KMS-11 (cell line): ENCODE results near the gene RGL2.

ENCODE experiments used
- H2AFZ ChIP-seq: fragments of 200-600 bp; sonication (generic); 2 replicates; pipeline ENCODE4 v1.6.1; 2016; ENCODE audit warnings: antibody characterized with exemption, mixed run types, low read depth
- H3K27ac ChIP-seq: fragments of 200-600 bp; sonication (generic); 2 replicates; pipeline ENCODE4 v1.6.1; 2016; ENCODE audit warnings: mild to moderate bottlenecking, mixed run types
- H3K27me3 ChIP-seq: fragments of 200-600 bp; sonication (generic); 2 replicates; pipeline ENCODE4 v1.6.1; 2017; ENCODE audit warnings: mild to moderate bottlenecking, low read depth, mixed run types, moderate library complexity; ENCODE audit not compliant: insufficient read depth
- H3K36me3 ChIP-seq: fragments of 200-600 bp; sonication (generic); 2 replicates; pipeline ENCODE4 v1.6.1; 2017; ENCODE audit warnings: mild to moderate bottlenecking, mixed run types; ENCODE audit not compliant: insufficient read depth
- H3K4me1 ChIP-seq: fragments of 200-600 bp; sonication (generic); 2 replicates; pipeline ENCODE4 v1.6.1; 2016; ENCODE audit warnings: mild to moderate bottlenecking, low read depth, mixed run types; ENCODE audit not compliant: poor library complexity, severe bottlenecking
- H3K4me2 ChIP-seq: fragments of 200-600 bp; sonication (generic); 2 replicates; pipeline ENCODE4 v1.7.0; 2016; ENCODE audit warnings: mild to moderate bottlenecking, mixed run types
- H3K4me3 ChIP-seq: fragments of 200-600 bp; sonication (generic); IDR thresholded peaks from 2 replicates; pipeline ENCODE4 v1.6.1; 2017; ENCODE audit warnings: low read depth, low read length, mixed read lengths; ENCODE audit not compliant: insufficient read depth
- H3K79me2 ChIP-seq: fragments of 200-600 bp; sonication (generic); 2 replicates; pipeline ENCODE4 v1.6.1; 2016; ENCODE audit warnings: low read depth, mixed run types; ENCODE audit not compliant: insufficient read depth
- H3K9ac ChIP-seq: fragments of 200-600 bp; sonication (generic); 2 replicates; pipeline ENCODE4 v1.6.1; 2016; ENCODE audit warnings: mild to moderate bottlenecking, mixed run types
- H4K20me1 ChIP-seq: fragments of 200-600 bp; sonication (generic); 2 replicates; pipeline ENCODE4 v1.6.1; 2016; ENCODE audit warnings: mild to moderate bottlenecking, mixed run types; ENCODE audit not compliant: insufficient read depth
- CTCF ChIP-seq: fragments of 200-600 bp; sonication (generic); conservative IDR thresholded peaks from 2 replicates; pipeline ENCODE4 v1.6.1; 2017; ENCODE audit warnings: low read depth, mild to moderate bottlenecking, antibody characterized with exemption, low read length, moderate library complexity, mixed read lengths

The RGL2 gene

GRCh38 chr6:33323623-33323948 is 24.8 kb upstream of the RGL2 start:
- Histone ChIP-seq H3K4me1 (peaks cover 23% of the 10 kb centered on the region), H3K27me3 (no peaks in the 10 kb centered on the region), H3K9ac (peak overlapping the region; percentile 76; the same call in 1 of the 2 replicates), H3K36me3 (no peaks in the 10 kb centered on the region; the same call in 1 of the 2 replicates), H2AFZ (peak overlapping the region; percentile 77), H3K4me3 (peak overlapping the region; percentile 57), H3K4me2 (peak overlapping the region; percentile 58), H4K20me1 (no peaks in the 10 kb centered on the region), H3K27ac (peak overlapping the region; percentile 18; the same call in 1 of the 2 replicates), H3K79me2 (peaks cover 29% of the 10 kb centered on the region; the same call in 1 of the 2 replicates)
- no peak for TF ChIP-seq CTCF

DNA sequence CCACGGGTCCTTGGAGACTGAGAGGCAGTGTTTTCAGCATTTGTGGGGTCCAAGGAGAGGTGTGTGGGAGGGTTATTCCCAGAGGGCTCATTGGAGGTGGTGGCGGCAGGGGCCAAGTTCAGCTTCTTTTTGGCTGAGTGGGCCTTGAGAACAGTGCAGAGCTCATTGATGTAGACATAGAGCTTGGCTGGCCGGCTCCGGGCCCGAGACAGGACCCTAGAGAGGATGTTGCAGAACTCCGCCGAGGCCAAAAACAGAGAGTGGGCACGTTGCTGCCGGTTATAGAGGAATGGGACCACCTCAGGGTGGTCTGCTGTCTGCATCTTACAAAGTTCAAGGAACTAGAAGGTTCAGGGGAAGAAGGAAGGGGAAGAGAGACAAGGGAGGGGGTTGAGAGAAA is 22.5 kb upstream of the RGL2 start:
- Histone ChIP-seq H3K4me2 (peak overlapping the region; percentile 60; the same call in 1 of the 2 replicates), H3K4me1 (peaks cover 31% of the 10 kb centered on the region), H3K27ac (no peak overlapping the region), H2AFZ (no peak overlapping the region), H3K27me3 (no peaks in the 10 kb centered on the region), H3K9ac (no peak overlapping the region), H3K79me2 (peaks cover 29% of the 10 kb centered on the region; the same call in 1 of the 2 replicates), H3K4me3 (no peak overlapping the region), H3K36me3 (no peaks in the 10 kb centered on the region; the same call in 1 of the 2 replicates), H4K20me1 (no peaks in the 10 kb centered on the region)
- no peak for TF ChIP-seq CTCF

DNA sequence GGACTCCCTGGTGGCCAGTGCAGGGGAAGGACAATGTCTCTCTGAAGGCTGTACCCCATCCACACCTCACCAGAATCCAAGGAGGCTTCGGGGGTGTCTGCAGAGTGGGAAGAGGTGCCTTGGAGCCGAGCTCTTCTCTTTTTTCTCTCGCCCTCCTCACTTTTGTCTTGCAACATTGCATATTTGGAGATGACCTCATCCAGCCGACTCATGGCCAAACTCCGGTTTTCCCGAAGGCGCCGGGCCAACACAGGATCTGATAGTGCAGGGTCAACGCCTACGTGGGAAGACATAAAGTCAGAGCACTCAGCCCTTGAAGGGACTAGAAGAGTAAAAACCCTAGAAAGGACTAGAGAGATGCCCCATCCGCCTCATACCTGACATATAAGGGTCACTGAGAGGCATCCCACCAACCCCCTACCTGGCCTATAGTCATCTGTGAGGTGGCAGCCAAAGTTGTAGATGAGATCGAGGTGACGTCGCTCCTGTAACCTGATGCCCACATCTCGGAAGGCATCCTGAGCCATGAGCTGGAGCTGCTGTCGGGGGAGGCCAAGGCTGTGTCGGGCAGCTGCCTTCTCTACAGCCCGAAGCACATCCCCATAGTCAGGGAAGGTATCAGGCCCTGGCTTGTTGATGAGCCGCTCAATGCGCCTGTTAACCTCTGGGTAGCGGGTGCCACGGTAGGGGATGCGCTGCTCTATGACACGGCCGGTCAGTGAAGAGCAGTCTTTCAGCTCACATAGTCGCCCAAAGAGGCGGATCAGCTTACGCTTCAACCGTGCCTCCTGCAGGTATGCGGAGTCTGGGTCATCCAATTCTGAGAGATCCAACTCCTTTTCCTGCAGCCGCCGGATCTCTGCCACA is 21.8 kb upstream of the RGL2 start:
- Histone ChIP-seq H3K36me3 (no peaks in the 10 kb centered on the region; the same call in 1 of the 2 replicates), H4K20me1 (no peaks in the 10 kb centered on the region), H3K4me1 (peaks cover 31% of the 10 kb centered on the region), H3K9ac (no peak overlapping the region), H3K27ac (no peak overlapping the region), H2AFZ (no peak overlapping the region), H3K79me2 (peaks cover 29% of the 10 kb centered on the region; the same call in 1 of the 2 replicates), H3K4me3 (no peak overlapping the region), H3K27me3 (no peaks in the 10 kb centered on the region), H3K4me2 (no peak overlapping the region; the same call in 1 of the 2 replicates)
- TF ChIP-seq CTCF, result no peak

DNA sequence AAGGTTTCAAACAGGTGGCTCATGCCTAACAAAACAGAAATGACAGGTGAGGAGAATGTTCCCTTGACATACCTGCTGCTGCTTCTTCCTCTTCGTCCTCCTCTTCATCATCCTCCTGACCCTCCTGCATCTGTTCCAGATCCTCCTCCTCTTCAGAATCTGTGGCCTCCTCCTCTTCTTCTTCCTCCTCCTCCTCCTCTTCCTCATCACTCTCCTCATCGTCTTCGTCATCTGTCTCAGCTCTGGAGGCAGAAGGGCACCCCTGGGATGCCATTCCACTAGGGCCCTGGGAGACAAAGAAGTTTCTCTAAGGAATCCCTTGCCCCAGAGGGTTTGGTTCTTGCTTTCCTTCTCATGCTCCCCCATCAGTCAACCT is 21.2 kb upstream of the RGL2 start:
- TF ChIP-seq CTCF, result no peak
- Histone ChIP-seq H2AFZ (no peak overlapping the region), H3K36me3 (no peaks in the 10 kb centered on the region; the same call in 1 of the 2 replicates), H4K20me1 (no peaks in the 10 kb centered on the region), H3K4me3 (no peak overlapping the region), H3K27ac (no peak overlapping the region), H3K79me2 (peaks cover 29% of the 10 kb centered on the region; the same call in 1 of the 2 replicates), H3K4me2 (no peak overlapping the region), H3K4me1 (peaks cover 36% of the 10 kb centered on the region), H3K9ac (no peak overlapping the region), H3K27me3 (no peaks in the 10 kb centered on the region)
